HCT116 (cell line): ENCODE results near the gene SEMA3G.

ENCODE experiments used
- ATF3 ChIP-seq: IDR thresholded peaks from 2 replicates; pipeline ENCODE4 v1.6.1; 2012
- CEBPB ChIP-seq: IDR thresholded peaks from 2 replicates; pipeline ENCODE4 v1.6.1; 2012; ENCODE audit warnings: low read depth
- CTCF ChIP-seq, 3 experiments: fragments of 200-600 bp in 1 of 3; sonication (generic) in 1 of 3; IDR thresholded peaks in 2 of 3; conservative IDR thresholded peaks in 1 of 3; 2 replicates each; pipeline ENCODE4 v1.5.1; 2012 to 2017; ENCODE audit warnings: low read depth in 2 of 3, low read length in 2 of 3, antibody characterized with exemption in 1 of 3, borderline replicate concordance in 1 of 3, control low read depth in 1 of 3, mild to moderate bottlenecking in 1 of 3, mixed read lengths in 1 of 3, mixed run types in 1 of 3, moderate library complexity in 1 of 3; ENCODE audit not compliant: insufficient read depth in 1 of 3
- EZH2 ChIP-seq: fragments of 200-600 bp; sonication (generic); IDR thresholded peaks from 2 replicates; pipeline ENCODE4 v1.6.1; 2017; ENCODE audit warnings: antibody characterized with exemption, mixed run types
- EZH2phosphoT487 ChIP-seq: fragments of 200-600 bp; IDR thresholded peaks from 2 replicates; pipeline ENCODE4 v1.6.1; 2018; ENCODE audit warnings: antibody characterized with exemption, borderline replicate concordance
- FOSL1 ChIP-seq: IDR thresholded peaks from 2 replicates; pipeline ENCODE4 v1.6.1; 2012; ENCODE audit warnings: low read depth
- POLR2A ChIP-seq: IDR thresholded peaks from 2 replicates; pipeline ENCODE4 v1.7.0; 2011; ENCODE audit warnings: borderline replicate concordance; ENCODE audit not compliant: insufficient read depth, insufficient read length; ENCODE audit errors: extremely low read depth
- POLR2AphosphoS5 ChIP-seq: IDR thresholded peaks from 2 replicates; pipeline ENCODE4 v1.6.1; 2011; ENCODE audit warnings: mild to moderate bottlenecking, low read depth, low read length, moderate library complexity
- REST ChIP-seq: IDR thresholded peaks from 2 replicates; pipeline ENCODE4 v1.6.1; 2012; ENCODE audit warnings: low read depth
- SIN3A ChIP-seq: IDR thresholded peaks from 2 replicates; pipeline ENCODE4 v1.6.1; 2012; ENCODE audit warnings: low read depth
- SRF ChIP-seq: IDR thresholded peaks from 2 replicates; pipeline ENCODE4 v1.6.1; 2012; ENCODE audit warnings: low read depth

GRCh38 chr3:52431459-52432223 is 13.3 kb downstream of the SEMA3G start:
- TF ChIP-seq CTCF (IDR thresholded peaks at IDR 0.05 in 2 of 3, conservative IDR thresholded peaks at IDR 0.05 in 1 of 3; ENCODE audit: borderline replicate concordance in 1 of 3, insufficient read depth in 1 of 3, low read depth in 2 of 3, low read length in 2 of 3) (no peak), EZH2 (no peak), EZH2phosphoT487 (no peak), SIN3A (no peak), ATF3 (no peak), CEBPB (no peak), POLR2A (no peak), POLR2AphosphoS5 (no peak), SRF (no peak), REST (no peak), FOSL1 (no peak)
